CD4-positive, alpha-beta T cell treated with Interleukin-10 for 1 hour (primary cell): ENCODE results near the gene LARP6.
"Not testable (repeated sequence)": the region's sequence is repeated elsewhere in the genome, so short reads cannot be mapped to it uniquely, and the experiment has no call there.

Source experiments
- DNase-seq: peaks from one replicate; pipeline ENCODE4 v3.0.0-alpha.2; 2020

LARP6 gene

DNA sequence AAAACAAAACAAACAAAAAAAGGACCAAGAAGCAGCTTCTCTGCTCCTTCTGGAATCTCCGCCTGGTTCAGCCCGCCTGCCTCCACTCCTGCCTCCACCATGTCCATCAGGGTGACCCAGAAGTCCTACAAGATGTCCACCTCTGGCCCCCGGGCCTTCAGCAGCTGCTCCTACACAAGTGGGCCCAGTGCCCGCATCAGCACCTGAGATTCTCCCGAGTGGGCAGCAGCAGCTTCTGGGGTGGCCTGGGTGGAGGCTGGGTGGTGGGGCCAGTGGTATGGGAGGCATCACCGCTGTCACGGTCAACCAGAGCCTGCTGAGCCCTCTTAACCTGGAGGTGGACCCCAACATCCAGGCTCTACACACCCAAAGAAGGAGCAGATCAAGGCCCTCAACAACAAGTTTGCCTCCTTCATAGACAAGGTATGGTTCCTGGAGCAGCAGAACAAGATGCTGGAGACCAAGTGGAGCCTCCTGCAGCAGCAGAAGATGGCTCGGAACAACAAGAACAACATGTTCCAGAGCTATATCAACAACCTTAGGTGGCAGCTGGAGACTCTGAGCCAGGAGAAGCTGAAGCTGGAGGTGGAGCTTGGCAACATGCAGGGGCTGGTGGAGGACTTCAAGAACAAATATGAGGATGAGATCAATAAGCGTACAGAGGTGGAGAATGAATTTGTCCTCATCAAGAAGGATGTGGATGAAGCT, 4.8 kb upstream of the LARP6 start:
- DNase-seq = not testable (repeated sequence)

DNA sequence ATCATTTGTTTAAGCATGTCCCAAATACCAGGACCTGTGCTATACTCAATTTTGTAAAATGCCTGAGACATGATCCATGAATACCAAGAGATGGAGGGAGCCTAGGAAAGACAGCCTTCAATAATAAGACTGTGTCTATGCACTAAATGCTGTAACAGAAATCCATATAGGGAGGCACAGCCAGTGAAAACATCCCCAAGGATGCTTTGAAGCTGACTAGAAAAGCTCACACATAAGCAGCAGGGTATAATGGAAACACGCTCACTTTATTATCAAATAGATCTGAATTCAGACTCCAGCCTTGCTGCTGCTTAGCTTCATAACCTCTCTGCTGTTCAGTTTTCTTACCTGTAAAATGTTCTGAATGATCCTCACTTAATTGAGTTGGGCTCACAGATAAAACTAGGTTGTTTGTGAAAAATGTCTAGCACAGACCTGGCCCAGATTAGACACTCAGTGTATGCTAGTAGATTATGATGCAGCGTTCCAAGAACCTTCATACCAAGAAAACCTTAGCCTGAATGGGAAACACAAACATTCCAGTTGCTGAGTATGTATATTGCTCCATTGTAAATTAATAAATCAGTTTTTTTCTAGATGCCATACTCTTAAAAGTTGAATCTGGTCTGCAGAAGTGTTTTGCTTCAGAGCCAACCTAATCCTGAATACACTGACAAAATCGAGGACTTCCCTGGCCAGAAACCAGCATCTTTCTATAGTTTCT, 3.8 kb upstream of the LARP6 start:
- DNase-seq = no peak

- no peak for DNase-seq
Observed at GRCh38 chr15:70856884-70857561, 3.1 kb upstream of the LARP6 start.

- no peak for DNase-seq
Observed at GRCh38 chr15:70856177-70856883, 2.4 kb upstream of the LARP6 start.

DNA sequence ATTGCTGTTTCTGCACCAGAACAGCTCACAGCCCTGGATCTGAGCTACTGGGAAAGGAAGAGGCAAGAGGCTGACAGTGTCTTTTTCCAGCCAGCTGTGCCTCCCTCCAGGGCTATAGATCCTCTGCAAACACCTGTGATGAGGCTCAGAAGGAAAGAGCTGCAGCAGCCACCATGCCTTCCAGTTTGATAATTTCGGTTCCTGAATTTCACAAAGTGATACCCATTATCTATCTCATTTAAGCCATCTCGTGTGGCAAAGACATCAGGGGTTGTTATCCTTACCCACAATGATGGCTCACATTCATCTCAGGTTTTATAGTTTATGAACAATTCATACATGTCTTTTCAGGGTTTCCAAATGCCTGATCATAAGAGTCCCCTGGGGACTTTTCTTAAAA, 1.8 kb upstream of the LARP6 start:
- DNase-seq = no peak

DNA sequence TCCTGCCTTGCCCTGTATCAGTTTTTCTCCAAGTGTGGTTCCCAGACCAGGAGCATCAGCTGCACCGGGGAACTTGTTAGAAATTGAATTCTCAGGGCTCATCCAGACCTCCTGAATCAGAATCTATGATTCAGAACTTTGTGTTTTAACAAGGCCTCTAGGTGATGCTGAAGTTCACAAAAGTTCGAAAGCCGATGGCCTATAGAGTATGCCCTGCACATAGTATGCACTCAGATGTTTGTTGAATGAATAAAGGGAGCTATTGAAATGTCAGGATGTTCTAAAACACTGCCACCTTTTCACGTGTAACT, 664 bp upstream of the LARP6 start:
- DNase-seq = no peak

GRCh38 chr15:70853318-70853972, 512 bp downstream of the LARP6 start:
- DNase-seq = no peak

GRCh38 chr15:70852501-70853317, 1.2 kb downstream of the LARP6 start:
- no peak for DNase-seq

DNA sequence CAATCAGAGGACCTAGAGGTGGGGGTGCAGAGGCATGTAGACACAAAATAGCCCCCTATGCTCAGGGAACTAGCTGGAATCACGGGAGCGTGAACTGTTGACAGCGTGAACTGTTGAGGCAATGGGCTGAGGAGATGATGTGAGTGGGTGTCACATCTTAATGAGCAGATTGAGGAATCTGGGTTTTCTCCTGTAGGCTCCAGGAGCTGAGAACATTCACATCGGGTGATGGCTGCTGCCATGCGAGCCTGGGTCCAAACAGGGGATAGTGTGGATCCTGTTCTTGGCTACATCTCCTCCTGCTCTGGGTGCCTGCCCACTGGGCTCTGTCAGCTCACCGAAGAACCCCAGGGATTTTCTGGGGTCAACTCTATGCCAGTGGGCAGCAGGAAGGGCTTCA, 2.1 kb downstream of the LARP6 start:
- no peak for DNase-seq

GRCh38 chr15:70845602-70846360, 8.2 kb downstream of the LARP6 start:
- DNase-seq = no peak

GRCh38 chr15:70837476-70837875, 16.5 kb downstream of the LARP6 start:
- no peak for DNase-seq

DNA sequence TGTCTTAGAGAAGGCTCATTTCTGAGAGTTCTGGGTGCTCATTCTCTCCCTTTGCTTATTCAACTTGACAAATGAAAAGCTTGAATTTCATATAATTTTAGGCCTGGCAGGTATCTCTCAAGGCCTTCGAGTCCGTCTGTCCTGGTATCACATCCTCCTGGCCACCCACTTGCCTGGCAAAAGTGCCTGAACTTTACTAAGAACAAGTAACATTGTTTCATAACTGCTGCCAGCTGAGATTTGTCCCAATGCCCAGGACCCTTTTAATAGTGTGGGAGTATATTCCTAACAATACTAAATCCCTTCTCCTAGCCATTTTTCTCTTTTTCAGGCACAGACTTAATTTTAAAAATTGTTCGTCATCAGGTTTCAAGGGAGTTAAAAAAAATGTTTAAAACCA, 18.1 kb downstream of the LARP6 start:
- no peak for DNase-seq

DNA sequence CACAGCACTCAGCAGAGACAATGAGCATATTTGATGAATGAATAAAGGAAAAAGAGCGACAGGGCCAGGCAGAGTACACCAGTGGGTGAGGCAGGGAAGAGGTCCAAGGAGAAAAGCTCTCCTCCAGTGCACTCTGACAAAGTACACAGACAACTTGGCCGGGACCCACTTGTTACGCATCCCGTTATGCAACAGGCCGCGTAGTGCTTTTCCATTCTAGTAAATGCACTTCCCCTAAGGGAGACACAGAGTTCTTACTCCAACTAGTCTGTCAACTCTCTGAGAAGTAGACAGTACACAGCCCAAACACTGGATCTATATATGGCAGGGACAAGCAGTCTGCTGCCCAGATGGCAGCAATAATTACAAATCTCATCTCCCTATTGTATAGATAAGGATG, 18.5 kb downstream of the LARP6 start:
- DNase-seq = no peak

GRCh38 chr15:70834999-70835398, 19.0 kb downstream of the LARP6 start:
- DNase-seq = no peak

DNA sequence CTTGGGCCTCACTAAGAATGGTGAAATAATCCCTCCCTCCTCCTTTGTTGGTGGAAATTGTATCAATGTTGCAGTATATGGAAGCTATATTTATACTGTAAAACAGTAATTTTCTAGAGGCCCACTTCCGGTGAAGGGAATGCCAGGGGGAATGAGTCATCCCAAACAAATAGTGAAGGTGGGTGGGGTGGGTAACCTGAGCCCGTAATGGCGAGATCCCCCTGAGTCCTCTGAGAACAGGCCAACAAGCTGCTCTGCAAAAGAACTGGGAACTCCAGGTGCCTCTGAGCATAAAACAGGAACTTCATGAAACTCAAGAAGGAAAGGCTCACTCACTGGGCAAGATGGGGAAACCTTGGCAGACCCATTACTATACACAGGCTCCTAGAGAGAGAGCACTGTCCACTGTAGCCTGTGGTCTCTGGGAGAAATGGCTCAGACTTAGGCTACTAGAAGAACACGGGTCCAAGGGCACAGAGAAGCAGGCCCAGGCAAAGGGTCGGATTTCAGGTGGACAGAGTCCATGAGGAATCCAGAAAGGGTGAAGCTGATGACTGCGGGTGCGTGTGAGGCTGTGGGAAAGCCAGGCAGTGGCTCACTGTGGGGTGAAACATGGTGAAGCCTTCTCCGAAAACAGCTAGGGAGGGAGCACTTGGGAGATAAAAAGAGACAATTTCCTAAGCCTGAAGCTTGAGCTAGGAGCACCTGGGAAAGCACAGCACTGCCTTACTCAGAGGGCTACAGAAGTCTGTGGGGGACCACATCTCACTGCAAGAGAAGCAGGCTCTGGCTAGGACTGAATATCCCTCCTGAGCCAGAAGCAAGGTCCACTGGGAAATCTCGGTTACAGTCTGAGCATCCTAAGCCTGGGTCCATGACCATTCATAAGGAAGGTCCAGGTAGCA, 19.8 kb downstream of the LARP6 start:
- DNase-seq = no peak

GRCh38 chr15:70833422-70833821, 20.5 kb downstream of the LARP6 start:
- DNase-seq = no peak

GRCh38 chr15:70832176-70832575, 21.8 kb downstream of the LARP6 start:
- DNase-seq = no peak

GRCh38 chr15:70831094-70831911, 22.7 kb downstream of the LARP6 start:
- no peak for DNase-seq

DNA sequence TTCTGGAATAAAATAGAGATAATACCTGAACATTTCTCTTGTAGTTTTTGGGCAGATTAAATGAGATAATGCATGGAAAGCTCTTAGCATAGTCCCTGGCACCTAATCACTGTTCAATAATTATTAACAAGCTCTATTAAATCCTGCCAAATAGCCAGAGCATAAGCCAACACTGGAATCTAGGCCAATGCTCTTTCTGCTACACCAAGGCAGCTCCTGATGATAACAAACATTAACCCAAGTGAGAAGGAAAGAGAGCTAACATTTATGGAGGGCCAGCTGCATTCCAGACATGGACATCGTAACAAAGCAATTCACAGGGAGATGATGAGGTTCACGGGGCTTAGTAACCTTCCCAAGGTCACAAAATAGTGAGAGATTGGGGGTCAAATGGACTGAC, 23.3 kb downstream of the LARP6 start:
- DNase-seq = no peak
